HEK293 (cell line): ENCODE results near the gene SMAD9.

ENCODE experiments used
- CTCF ChIA-PET: fragments of 350-600 bp; formaldehyde crosslinking; extraction: SDS; loops from one replicate; lab custom pipeline; 2021; ENCODE audit warnings: antibody characterized with exemption; lab: Yijun Ruan, JAX
- POLR2A ChIA-PET: fragments of 300-600 bp; formaldehyde crosslinking; extraction: SDS; loops from one replicate; lab custom pipeline; 2020; ENCODE audit warnings: antibody characterized with exemption, inconsistent platforms; lab: Yijun Ruan, JAX
- H3K27ac ChIP-seq: fragments of 200-500 bp; sonication (Bioruptor generic); 2 replicates; pipeline ENCODE4 v1.5.1; 2014; ENCODE audit warnings: low read depth, low read length, control low read depth, inconsistent platforms; ENCODE audit errors: extremely low read depth
- H3K36me3 ChIP-seq, 2 experiments: fragments of 200-500 bp in 1 of 2; sonication (Bioruptor generic) in 1 of 2; 1 replicate in 1 of 2; 2 replicates in 1 of 2; pipeline ENCODE4 v1.5.1; 2014 to 2017; ENCODE audit warnings: inconsistent platforms in 2 of 2, low read length in 2 of 2; ENCODE audit not compliant: control insufficient read depth in 2 of 2, insufficient read depth in 1 of 2
- H3K4me1 ChIP-seq: fragments of 200-500 bp; sonication (Bioruptor generic); 2 replicates; pipeline ENCODE4 v1.5.1; 2014; ENCODE audit warnings: mild to moderate bottlenecking, low read length, inconsistent platforms; ENCODE audit not compliant: control insufficient read depth, insufficient read depth
- H3K4me3 ChIP-seq: 2 replicates; pipeline ENCODE4 v1.5.1; 2011; ENCODE audit warnings: low read depth, mild to moderate bottlenecking, control low read depth, low read length, moderate library complexity
- H3K9me3 ChIP-seq: fragments of 200-500 bp; sonication (Bioruptor generic); 2 replicates; pipeline ENCODE4 v1.5.1; 2014; ENCODE audit warnings: low read depth, low read length, inconsistent platforms; ENCODE audit not compliant: control insufficient read depth, insufficient read depth
- ATF2 ChIP-seq: fragments of 450-650 bp; formaldehyde crosslinking; IDR thresholded peaks from 2 replicates; pipeline ENCODE4 v1.5.1; 2016; ENCODE audit warnings: missing biosample characterization, missing genetic modification characterization, low read depth
- BCL6B ChIP-seq: fragments of 450-650 bp; formaldehyde crosslinking; IDR thresholded peaks from 2 replicates; pipeline ENCODE4 v1.5.1; 2017; ENCODE audit warnings: missing biosample characterization, missing genetic modification characterization
- ELK4 ChIP-seq: IDR thresholded peaks from 2 replicates; pipeline ENCODE4 v1.6.1; 2011; ENCODE audit warnings: mild to moderate bottlenecking, low read depth, low read length, borderline replicate concordance
- IKZF3 ChIP-seq: fragments of 450-650 bp; IDR thresholded peaks from 2 replicates; pipeline ENCODE4 v1.5.0; 2018; ENCODE audit warnings: missing biosample characterization, mild to moderate bottlenecking, missing genetic modification characterization, moderate library complexity
- MYNN ChIP-seq: fragments of 450-650 bp; formaldehyde crosslinking; IDR thresholded peaks from 2 replicates; pipeline ENCODE4 v1.5.1; 2016; ENCODE audit warnings: missing biosample characterization, missing genetic modification characterization, borderline replicate concordance
- PBX3 ChIP-seq: sonication (generic); formaldehyde crosslinking; IDR thresholded peaks from 2 replicates; pipeline ENCODE4 v1.8.1; 2022; ENCODE audit warnings: mild to moderate bottlenecking, moderate library complexity, missing genetic modification reagents
- PRDM1 ChIP-seq: fragments of 450-650 bp; formaldehyde crosslinking; IDR thresholded peaks from 2 replicates; pipeline ENCODE4; 2016; ENCODE audit warnings: missing biosample characterization, missing genetic modification characterization
- SCRT2 ChIP-seq: fragments of 450-650 bp; formaldehyde crosslinking; IDR thresholded peaks from 2 replicates; pipeline ENCODE4 v1.5.1; 2016; ENCODE audit warnings: missing biosample characterization, missing genetic modification characterization
- ZNF114 ChIP-seq: fragments of 450-650 bp; formaldehyde crosslinking; IDR thresholded peaks from 2 replicates; pipeline ENCODE4 v1.5.0; 2017; ENCODE audit warnings: missing biosample characterization, missing genetic modification characterization
- ZNF148 ChIP-seq: fragments of 450-650 bp; formaldehyde crosslinking; IDR thresholded peaks from 2 replicates; pipeline ENCODE4 v1.5.0; 2017; ENCODE audit warnings: missing biosample characterization, missing genetic modification characterization, borderline replicate concordance
- ZNF202 ChIP-seq: fragments of 450-650 bp; formaldehyde crosslinking; IDR thresholded peaks from 2 replicates; pipeline ENCODE4 v1.5.1; 2016; ENCODE audit warnings: missing biosample characterization, missing genetic modification characterization, borderline replicate concordance
- ZNF280C ChIP-seq: fragments of 450-650 bp; formaldehyde crosslinking; IDR thresholded peaks from 2 replicates; pipeline ENCODE4 v1.5.1; 2016; ENCODE audit warnings: missing biosample characterization, missing genetic modification characterization
- ZNF350 ChIP-seq: fragments of 450-650 bp; formaldehyde crosslinking; IDR thresholded peaks from 2 replicates; pipeline ENCODE4 v1.5.0; 2017; ENCODE audit warnings: missing biosample characterization, mild to moderate bottlenecking, missing genetic modification characterization
- ZNF433 ChIP-seq: fragments of 450-650 bp; formaldehyde crosslinking; IDR thresholded peaks from 2 replicates; pipeline ENCODE4 v1.5.1; 2016; ENCODE audit warnings: missing biosample characterization, missing genetic modification characterization, low read depth
- ZNF449 ChIP-seq: fragments of 450-650 bp; formaldehyde crosslinking; IDR thresholded peaks from 2 replicates; pipeline ENCODE4 v1.5.1; 2017; ENCODE audit warnings: missing biosample characterization, mild to moderate bottlenecking, missing genetic modification characterization, moderate library complexity
- ZNF513 ChIP-seq: fragments of 450-650 bp; IDR thresholded peaks from 2 replicates; pipeline ENCODE4 v1.5.1; 2018; ENCODE audit warnings: missing biosample characterization, missing genetic modification characterization
- ZNF621 ChIP-seq: fragments of 450-650 bp; formaldehyde crosslinking; IDR thresholded peaks from 2 replicates; pipeline ENCODE4 v1.5.1; 2017; ENCODE audit warnings: missing biosample characterization, missing genetic modification characterization
- ZNF660 ChIP-seq: fragments of 450-650 bp; IDR thresholded peaks from 2 replicates; pipeline ENCODE4 v1.5.1; 2018; ENCODE audit warnings: missing biosample characterization, mild to moderate bottlenecking, missing genetic modification characterization
- ZNF76 ChIP-seq: fragments of 450-650 bp; formaldehyde crosslinking; IDR thresholded peaks from 2 replicates; pipeline ENCODE4; 2016; ENCODE audit warnings: low read depth, missing biosample characterization, missing genetic modification characterization, borderline replicate concordance

The SMAD9 gene

GRCh38 chr13:36918246-36919131 lies 1.5 kb downstream of the SMAD9 start (continued):
- TF ChIP-seq ZNF280C (tag by site-specific recombination) (no peak), ZNF449 (tag by site-specific recombination) (no peak), IKZF3 (tag by site-specific recombination) (no peak), PBX3 (CRISPR knock-in tag) (no peak)
- TF ChIP-seq, all 188 proteins: peak for 4

- Histone ChIP-seq H3K27ac (no peak overlapping the region), H3K4me1 (peaks cover 19% of the 10 kb centered on the region), H3K9me3 (no peaks in the 10 kb centered on the region), H3K36me3 (no peaks in the 10 kb centered on the region), H3K4me3 (no peak overlapping the region)
- CTCF ChIA-PET = no interaction called here
- TF ChIP-seq ZNF350 (tag by site-specific recombination) = no peak
- TF ChIP-seq ZNF433 = no peak
- no peak for TF ChIP-seq SCRT2
- no peak for TF ChIP-seq PRDM1
- TF ChIP-seq ZNF621 (tag by site-specific recombination) = no peak
- no peak for TF ChIP-seq MYNN (tag by site-specific recombination)
- no peak for TF ChIP-seq BCL6B (tag by site-specific recombination)
- TF ChIP-seq ATF2 = no peak
- no peak for TF ChIP-seq ZNF148 (tag by site-specific recombination)
- TF ChIP-seq ZNF114 = no peak
- no peak for TF ChIP-seq ZNF202 (tag by site-specific recombination)
- TF ChIP-seq ZNF513 (tag by site-specific recombination) = no peak
- no peak for TF ChIP-seq ELK4
- no peak for TF ChIP-seq ZNF76 (tag by site-specific recombination)
- TF ChIP-seq ZNF660 (tag by site-specific recombination) = no peak
- POLR2A ChIA-PET = interaction anchor here (0.5 kb wide), 1 partner anchor 59 kb away, joined by 3 read pairs; no protein-coding TSS in a partner anchor
Measured at GRCh38 chr13:36917311-36917710, 2.7 kb downstream of the SMAD9 start.
